Hepatocyte (in vitro differentiated cells): ENCODE results near the gene TMEM107.

Experiments
- CTCF ChIP-seq: fragments of 200-600 bp; sonication (generic); IDR thresholded peaks from 2 replicates; pipeline ENCODE4 v1.5.1; 2016; ENCODE audit warnings: antibody characterized with exemption, mild to moderate bottlenecking; ENCODE audit not compliant: poor library complexity
- EZH2phosphoT487 ChIP-seq: fragments of 200-600 bp; sonication (generic); IDR thresholded peaks from one replicate; pipeline ENCODE4 v1.6.1; 2018; ENCODE audit warnings: antibody characterized with exemption, mild to moderate bottlenecking, low read depth, moderate library complexity; ENCODE audit not compliant: unreplicated experiment, severe bottlenecking

- no peak for TF ChIP-seq EZH2phosphoT487
- no peak for TF ChIP-seq CTCF
Measured at GRCh38 chr17:8142158-8142886, 33.9 kb downstream of the TMEM107 start.
